Ishikawa (cell line): ENCODE data around the gene PAK5.

ENCODE experiments used
- CEBPB ChIP-seq: IDR thresholded peaks from 2 replicates; pipeline ENCODE4 v1.6.1; 2012
- CREB1 ChIP-seq: IDR thresholded peaks from 2 replicates; pipeline ENCODE4 v1.6.1; 2012; ENCODE audit warnings: low read depth
- EGR1 ChIP-seq: IDR thresholded peaks from 2 replicates; pipeline ENCODE4 v1.6.1; 2012
- EP300 ChIP-seq: IDR thresholded peaks from 2 replicates; pipeline ENCODE4 v1.6.1; 2012; ENCODE audit warnings: borderline replicate concordance
- FOXM1 ChIP-seq: IDR thresholded peaks from 2 replicates; pipeline ENCODE4 v1.6.1; 2012; ENCODE audit warnings: low read depth, borderline replicate concordance
- NFIC ChIP-seq: IDR thresholded peaks from 2 replicates; pipeline ENCODE4 v1.6.1; 2012
- RAD21 ChIP-seq: IDR thresholded peaks from 2 replicates; pipeline ENCODE4 v1.6.1; 2012; ENCODE audit warnings: low read depth
- TAF1 ChIP-seq: IDR thresholded peaks from 2 replicates; pipeline ENCODE4 v1.6.1; 2012; ENCODE audit warnings: low read depth, mild to moderate bottlenecking
- TCF12 ChIP-seq: IDR thresholded peaks from 2 replicates; pipeline ENCODE4 v1.6.1; 2012; ENCODE audit warnings: low read depth
- TEAD4 ChIP-seq: IDR thresholded peaks from 2 replicates; pipeline ENCODE4 v1.6.1; 2012
- YY1 ChIP-seq: IDR thresholded peaks from 2 replicates; pipeline ENCODE4 v1.6.1; 2012; ENCODE audit warnings: low read depth
- ZBTB7A ChIP-seq: IDR thresholded peaks from 2 replicates; pipeline ENCODE4 v1.6.1; 2012; ENCODE audit warnings: low read depth
- TF ChIP-seq, protein P1 (sequence below): IDR thresholded peaks from 2 replicates; pipeline ENCODE4 v1.6.1; 2012
- TF ChIP-seq, protein P2 (sequence below): IDR thresholded peaks from 2 replicates; pipeline ENCODE4 v1.6.1; 2012; ENCODE audit warnings: low read depth, mild to moderate bottlenecking
- TF ChIP-seq, protein P3 (sequence below): IDR thresholded peaks from 2 replicates; pipeline ENCODE4 v1.6.1; 2012

PAK5 gene

DNA sequence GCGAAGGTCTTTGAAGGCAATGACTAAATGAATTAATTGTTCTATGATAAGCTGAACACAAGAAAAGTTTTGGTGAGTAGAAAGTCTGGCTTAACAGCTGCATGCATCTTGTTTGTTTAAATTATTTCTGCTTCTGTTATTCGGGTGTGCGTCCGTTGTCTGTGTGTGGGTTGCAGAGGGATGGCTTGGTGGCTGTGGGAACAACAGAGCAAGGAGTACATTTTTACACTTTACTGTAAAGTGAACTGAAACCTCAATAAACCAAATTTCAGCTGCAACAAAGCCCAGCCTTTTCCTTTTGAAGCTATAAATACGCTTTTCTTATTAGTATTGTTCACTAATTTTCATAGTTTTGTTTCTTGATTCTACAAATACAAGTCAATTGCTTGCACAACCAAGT is 328.0 kb downstream of the PAK5 start:
- TF ChIP-seq TEAD4 (no peak), NFIC (no peak), EP300 (no peak), TCF12 (no peak), YY1 (no peak), RAD21 (no peak), EGR1 (no peak), TAF1 (no peak), ZBTB7A (no peak), FOXM1 (no peak)
- TF ChIP-seq, protein P1, sequence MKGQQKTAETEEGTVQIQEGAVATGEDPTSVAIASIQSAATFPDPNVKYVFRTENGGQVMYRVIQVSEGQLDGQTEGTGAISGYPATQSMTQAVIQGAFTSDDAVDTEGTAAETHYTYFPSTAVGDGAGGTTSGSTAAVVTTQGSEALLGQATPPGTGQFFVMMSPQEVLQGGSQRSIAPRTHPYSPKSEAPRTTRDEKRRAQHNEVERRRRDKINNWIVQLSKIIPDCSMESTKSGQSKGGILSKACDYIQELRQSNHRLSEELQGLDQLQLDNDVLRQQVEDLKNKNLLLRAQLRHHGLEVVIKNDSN, result no peak
- TF ChIP-seq, protein P2, sequence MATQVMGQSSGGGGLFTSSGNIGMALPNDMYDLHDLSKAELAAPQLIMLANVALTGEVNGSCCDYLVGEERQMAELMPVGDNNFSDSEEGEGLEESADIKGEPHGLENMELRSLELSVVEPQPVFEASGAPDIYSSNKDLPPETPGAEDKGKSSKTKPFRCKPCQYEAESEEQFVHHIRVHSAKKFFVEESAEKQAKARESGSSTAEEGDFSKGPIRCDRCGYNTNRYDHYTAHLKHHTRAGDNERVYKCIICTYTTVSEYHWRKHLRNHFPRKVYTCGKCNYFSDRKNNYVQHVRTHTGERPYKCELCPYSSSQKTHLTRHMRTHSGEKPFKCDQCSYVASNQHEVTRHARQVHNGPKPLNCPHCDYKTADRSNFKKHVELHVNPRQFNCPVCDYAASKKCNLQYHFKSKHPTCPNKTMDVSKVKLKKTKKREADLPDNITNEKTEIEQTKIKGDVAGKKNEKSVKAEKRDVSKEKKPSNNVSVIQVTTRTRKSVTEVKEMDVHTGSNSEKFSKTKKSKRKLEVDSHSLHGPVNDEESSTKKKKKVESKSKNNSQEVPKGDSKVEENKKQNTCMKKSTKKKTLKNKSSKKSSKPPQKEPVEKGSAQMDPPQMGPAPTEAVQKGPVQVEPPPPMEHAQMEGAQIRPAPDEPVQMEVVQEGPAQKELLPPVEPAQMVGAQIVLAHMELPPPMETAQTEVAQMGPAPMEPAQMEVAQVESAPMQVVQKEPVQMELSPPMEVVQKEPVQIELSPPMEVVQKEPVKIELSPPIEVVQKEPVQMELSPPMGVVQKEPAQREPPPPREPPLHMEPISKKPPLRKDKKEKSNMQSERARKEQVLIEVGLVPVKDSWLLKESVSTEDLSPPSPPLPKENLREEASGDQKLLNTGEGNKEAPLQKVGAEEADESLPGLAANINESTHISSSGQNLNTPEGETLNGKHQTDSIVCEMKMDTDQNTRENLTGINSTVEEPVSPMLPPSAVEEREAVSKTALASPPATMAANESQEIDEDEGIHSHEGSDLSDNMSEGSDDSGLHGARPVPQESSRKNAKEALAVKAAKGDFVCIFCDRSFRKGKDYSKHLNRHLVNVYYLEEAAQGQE, result no peak
- TF ChIP-seq, protein P3, sequence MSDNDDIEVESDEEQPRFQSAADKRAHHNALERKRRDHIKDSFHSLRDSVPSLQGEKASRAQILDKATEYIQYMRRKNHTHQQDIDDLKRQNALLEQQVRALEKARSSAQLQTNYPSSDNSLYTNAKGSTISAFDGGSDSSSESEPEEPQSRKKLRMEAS, result no peak

DNA sequence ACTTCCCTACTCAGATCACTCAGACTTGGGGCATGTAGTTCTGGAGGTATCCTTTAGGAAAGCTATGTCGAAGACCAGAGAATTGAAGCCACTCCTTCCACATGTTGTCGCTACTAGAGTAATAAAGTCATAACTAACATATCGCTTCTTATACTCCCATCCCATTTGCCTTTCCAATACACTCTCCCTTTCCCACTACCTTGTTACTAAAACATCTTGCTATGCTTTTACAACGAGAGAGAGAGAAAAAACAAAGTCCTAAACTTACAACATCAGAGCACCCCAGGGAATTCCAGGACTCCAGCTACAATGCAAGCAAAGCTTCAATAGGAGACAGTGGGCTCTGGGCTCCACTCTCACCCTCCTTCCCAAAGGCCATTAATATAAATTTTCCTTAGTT is 329.6 kb downstream of the PAK5 start:
- no peak for TF ChIP-seq NFIC

DNA sequence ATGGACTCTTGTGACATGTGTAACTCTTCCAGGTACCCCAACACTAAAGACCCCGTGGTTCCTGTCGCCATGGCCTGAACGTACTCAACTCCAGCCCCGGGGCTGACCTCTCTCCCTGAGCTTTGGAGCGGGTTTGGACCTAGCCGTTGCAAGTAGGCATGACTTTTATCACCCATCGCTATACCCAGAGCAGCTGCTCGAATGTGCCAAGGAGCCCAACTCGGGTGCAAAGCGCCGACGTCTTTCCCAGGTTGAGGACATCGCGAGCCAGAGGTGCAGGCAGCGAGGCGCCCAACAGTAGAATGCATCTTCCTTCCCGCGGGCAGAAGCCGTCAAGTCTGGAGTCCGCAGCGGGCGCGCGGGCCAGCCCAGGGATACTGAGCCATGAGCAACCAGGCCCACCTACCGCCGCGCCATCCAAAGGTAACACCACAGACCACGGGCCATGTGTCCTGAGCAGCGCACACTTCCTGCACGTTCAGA is 330.1 kb downstream of the PAK5 start:
- no peak for TF ChIP-seq CEBPB
- TF ChIP-seq, protein P2, result no peak

DNA sequence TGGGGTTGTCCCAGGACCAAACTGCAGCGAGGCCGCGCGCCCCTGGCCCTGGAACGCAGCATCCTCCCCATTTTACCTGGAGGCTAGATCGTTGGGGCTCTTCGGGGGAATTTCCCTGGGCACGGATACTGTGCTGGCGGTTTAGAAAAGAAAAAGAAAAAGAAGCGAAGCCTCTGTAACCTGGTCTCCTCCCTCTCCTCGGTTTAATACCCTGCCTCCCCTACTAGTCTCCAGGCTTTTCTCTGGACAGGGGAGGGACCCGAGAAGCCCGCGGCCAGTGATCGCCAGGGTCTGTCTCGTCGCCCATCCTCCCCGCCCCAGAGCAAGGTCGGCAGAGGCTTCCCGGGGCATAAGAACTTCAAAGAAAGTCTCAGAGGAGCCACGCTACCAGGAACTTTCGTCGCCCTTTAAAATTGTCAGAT is 330.6 kb downstream of the PAK5 start:
- no peak for TF ChIP-seq TEAD4
- no peak for TF ChIP-seq RAD21
- TF ChIP-seq, protein P1, result no peak
- no peak for TF ChIP-seq TCF12
- TF ChIP-seq YY1, result no peak
- TF ChIP-seq CREB1, result no peak
- no peak for TF ChIP-seq FOXM1
- no peak for TF ChIP-seq EP300
- TF ChIP-seq NFIC, result no peak
- TF ChIP-seq, protein P3, result no peak
- no peak for TF ChIP-seq TAF1
- TF ChIP-seq, protein P2, result no peak
- TF ChIP-seq ZBTB7A, result no peak
- no peak for TF ChIP-seq CEBPB
- no peak for TF ChIP-seq EGR1

DNA sequence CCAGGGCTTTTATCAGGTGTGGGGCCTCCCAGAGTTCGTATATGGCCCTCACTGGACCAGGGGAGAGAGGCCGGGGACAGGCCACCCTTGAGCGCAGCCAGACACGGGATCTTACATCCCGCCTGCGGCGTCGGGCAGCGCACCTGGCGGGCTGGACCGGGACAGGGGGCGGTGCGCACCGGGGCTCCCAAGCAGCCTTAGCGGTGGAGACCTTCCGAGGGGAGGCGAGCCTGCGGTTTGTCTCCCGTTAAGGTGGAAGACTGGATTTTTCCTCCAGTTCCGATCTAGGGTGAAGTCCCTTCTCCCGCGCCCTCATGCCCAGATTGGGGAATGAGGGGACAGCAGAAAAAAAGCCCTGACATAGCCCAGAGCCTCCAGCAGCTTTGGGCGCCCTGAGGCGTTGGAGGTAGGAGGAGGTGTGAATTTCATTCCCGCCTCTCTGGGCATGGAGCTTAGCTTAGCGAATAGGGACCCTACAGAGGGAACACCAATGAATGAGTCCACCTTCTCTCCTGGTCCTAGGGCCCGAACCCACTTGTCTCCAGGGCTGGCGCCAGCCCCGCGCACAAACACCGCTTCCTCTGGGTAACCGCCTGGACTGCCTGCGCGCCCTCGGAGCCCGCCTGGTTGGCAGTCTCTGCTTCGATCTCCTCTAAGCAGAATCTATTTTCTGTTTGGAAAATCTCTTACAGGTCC is 331.2 kb downstream of the PAK5 start:
- TF ChIP-seq CEBPB (no peak), RAD21 (no peak), ZBTB7A (no peak)
